ENCODE results near the gene MYO6.

MYO6 gene

GRCh38 chr6:75907444-75907843 is 158.4 kb downstream of the MYO6 start:
- DNase-seq (ENCODE audit: low read depth, low spot score) = no peak
- in situ Hi-C loops (cut with HindIII; ENCODE audit: low sequenced_read_pairs) = no loop called here
- H3K4me3 ChIP-seq (ENCODE audit: low read depth, low read length) = no peak overlapping the region
- TF ChIP-seq CTCF (IDR thresholded peaks at IDR 0.05; ENCODE audit: low read depth, low read length) = no peak

GRCh38 chr6:75913040-75913439 is 164.0 kb downstream of the MYO6 start:
- no peak for DNase-seq (ENCODE audit: low read depth, low spot score)
- no peak overlapping the region for H3K4me3 ChIP-seq (ENCODE audit: low read depth, low read length)
- TF ChIP-seq CTCF (IDR thresholded peaks at IDR 0.05; ENCODE audit: low read depth, low read length) = no peak
- in situ Hi-C loops (cut with HindIII; ENCODE audit: low sequenced_read_pairs) = no loop called here

GRCh38 chr6:75922226-75922625 is 173.2 kb downstream of the MYO6 start:
- no peak for TF ChIP-seq CTCF (IDR thresholded peaks at IDR 0.05; ENCODE audit: low read depth, low read length)
- in situ Hi-C loops (cut with HindIII; ENCODE audit: low sequenced_read_pairs) = no loop called here
- H3K4me3 ChIP-seq (ENCODE audit: low read depth, low read length) = no peak overlapping the region
- peak; percentile 14 for DNase-seq (ENCODE audit: low read depth, low spot score)

GRCh38 chr6:75926293-75927168 is 177.5 kb downstream of the MYO6 start:
- in situ Hi-C loops (cut with HindIII; ENCODE audit: low sequenced_read_pairs) = no loop called here
- no peak overlapping the region for H3K4me3 ChIP-seq (ENCODE audit: low read depth, low read length)
- no peak for DNase-seq (ENCODE audit: low read depth, low spot score)
- TF ChIP-seq CTCF (IDR thresholded peaks at IDR 0.05; ENCODE audit: low read depth, low read length) = no peak

GRCh38 chr6:75931011-75931680 is 182.1 kb downstream of the MYO6 start:
- TF ChIP-seq CTCF (IDR thresholded peaks at IDR 0.05; ENCODE audit: low read depth, low read length) = no peak
- in situ Hi-C loops (cut with HindIII; ENCODE audit: low sequenced_read_pairs) = no loop called here
- no peak overlapping the region for H3K4me3 ChIP-seq (ENCODE audit: low read depth, low read length)

GRCh38 chr6:75932067-75932466 is 183.0 kb downstream of the MYO6 start:
- no peak overlapping the region for H3K4me3 ChIP-seq (ENCODE audit: low read depth, low read length)
- peak; percentile 10 for DNase-seq (ENCODE audit: low read depth, low spot score)
- in situ Hi-C loops (cut with HindIII; ENCODE audit: low sequenced_read_pairs) = no loop called here
- peak; percentile 74 for TF ChIP-seq CTCF (IDR thresholded peaks at IDR 0.05; ENCODE audit: low read depth, low read length)

More at GRCh38 chr6:75931011-75931680, 182.1 kb downstream of the MYO6 start:
- no peak for DNase-seq (ENCODE audit: low read depth, low spot score)
